ENCODE results near the gene MAGI2.

MAGI2 gene

DNA sequence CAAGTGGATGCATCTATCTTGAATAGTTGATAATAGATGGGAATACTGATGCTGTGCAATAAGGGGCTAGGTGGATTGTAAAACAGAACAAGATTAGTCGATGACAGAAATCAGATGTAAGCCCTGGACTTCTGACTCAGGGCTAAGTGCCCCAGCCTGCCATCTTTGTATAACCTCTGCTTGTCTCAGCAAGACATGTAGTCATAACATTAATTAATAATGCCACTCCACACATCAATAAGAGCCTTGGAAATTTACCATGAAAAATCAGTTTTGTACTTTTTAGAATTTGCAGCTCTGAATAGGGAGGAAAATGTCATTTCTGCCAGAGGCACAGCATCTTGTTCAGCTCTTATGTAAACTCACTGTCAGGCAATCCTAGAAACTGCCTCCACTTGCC, 1125.7 kb downstream of the MAGI2 start:
- H3K27me3 ChIP-seq (ENCODE audit: control insufficient read depth in 1 of 2, insufficient read depth in 1 of 2, low read length in 2 of 2) = no peaks in the 10 kb centered on the region
- no peak overlapping the region for H3K23ac ChIP-seq (ENCODE audit: low read length in 2 of 2)
- no peak overlapping the region for H3K4me3 ChIP-seq (ENCODE audit: insufficient read depth in 1 of 2, low read depth in 1 of 2, low read length in 2 of 2)
- H2BK12ac ChIP-seq (ENCODE audit: low read length in 2 of 2) = no peak overlapping the region
- WGBS = 100% methylated on average over 1 of the region's 1 CpG
- no peak overlapping the region for H3K9ac ChIP-seq (ENCODE audit: low read length)
- no peak overlapping the region for H2AK5ac ChIP-seq (ENCODE audit: low read length, severe bottlenecking)
- no peak overlapping the region for H3K4me2 ChIP-seq (ENCODE audit: low read length, poor library complexity, severe bottlenecking)
- H4K91ac ChIP-seq (ENCODE audit: low read length) = no peak overlapping the region
- H2AFZ ChIP-seq (ENCODE audit: low read depth, low read length) = no peak overlapping the region
- H3K14ac ChIP-seq (ENCODE audit: low read length in 2 of 2) = no peak overlapping the region
- no peak overlapping the region for H3K4ac ChIP-seq (ENCODE audit: low read depth in 1 of 2, low read length in 2 of 2)
- no peaks in the 10 kb centered on the region for H3K4me1 ChIP-seq (ENCODE audit: control insufficient read depth, insufficient read depth, low read depth, low read length)
- H2BK15ac ChIP-seq (ENCODE audit: low read depth, poor library complexity, severe bottlenecking) = no peak overlapping the region
- no peak overlapping the region for H3K27ac ChIP-seq (ENCODE audit: low read length, poor library complexity, severe bottlenecking)
- H2BK120ac ChIP-seq (ENCODE audit: low read depth, low read length) = no peak overlapping the region
- no peak for DNase-seq
- H3K9me3 ChIP-seq (ENCODE audit: control insufficient read depth, low read length) = no peaks in the 10 kb centered on the region
- no peak overlapping the region for H4K8ac ChIP-seq (ENCODE audit: low read length)
- no peak overlapping the region for H3K18ac ChIP-seq (ENCODE audit: low read depth in 1 of 2, low read length in 2 of 2)
- H3K36me3 ChIP-seq (ENCODE audit: control insufficient read depth in 1 of 2, insufficient read depth in 2 of 2, low read depth in 1 of 2, low read length in 2 of 2) = no peaks in the 10 kb centered on the region
- H3K79me1 ChIP-seq (replicated peaks; ENCODE audit: low read length, poor library complexity, severe bottlenecking) = no peaks in the 10 kb centered on the region
- no peak overlapping the region for H2BK5ac ChIP-seq (ENCODE audit: low read depth, low read length, poor library complexity, severe bottlenecking)

DNA sequence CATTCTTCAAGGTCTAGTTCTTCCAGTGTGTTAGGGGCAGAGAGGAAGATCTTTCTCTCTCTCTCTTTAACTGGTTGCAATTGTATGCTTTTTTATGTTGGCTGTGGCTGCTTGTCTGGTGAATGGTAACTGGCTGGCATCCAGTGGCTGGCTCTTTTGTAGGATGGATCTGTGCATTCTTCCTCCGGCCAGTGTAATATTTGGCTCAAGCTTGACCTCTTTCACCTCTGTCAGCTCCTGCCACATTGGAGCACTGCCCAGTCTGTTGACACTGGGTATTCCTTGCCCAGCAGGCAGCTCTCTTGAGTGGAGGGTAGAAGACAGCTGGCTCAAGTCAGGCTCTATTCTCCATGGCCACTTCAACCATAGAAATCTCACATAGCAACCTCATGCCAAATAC, 1126.6 kb downstream of the MAGI2 start:
- Histone ChIP-seq H3K4ac (ENCODE audit: low read depth in 1 of 2, low read length in 2 of 2) (no peak overlapping the region), H3K4me1 (ENCODE audit: control insufficient read depth, insufficient read depth, low read depth, low read length) (no peaks in the 10 kb centered on the region), H3K36me3 (ENCODE audit: control insufficient read depth in 1 of 2, insufficient read depth in 2 of 2, low read depth in 1 of 2, low read length in 2 of 2) (no peaks in the 10 kb centered on the region), H3K4me2 (ENCODE audit: low read length, poor library complexity, severe bottlenecking) (no peak overlapping the region), H3K9me3 (ENCODE audit: control insufficient read depth, low read length) (no peaks in the 10 kb centered on the region), H3K9ac (ENCODE audit: low read length) (no peak overlapping the region), H3K27ac (ENCODE audit: low read length, poor library complexity, severe bottlenecking) (peak overlapping the region; percentile 3), H3K14ac (ENCODE audit: low read length in 2 of 2) (no peak overlapping the region), H4K91ac (ENCODE audit: low read length) (no peak overlapping the region), H2BK15ac (ENCODE audit: low read depth, poor library complexity, severe bottlenecking) (no peak overlapping the region), H2BK120ac (ENCODE audit: low read depth, low read length) (no peak overlapping the region), H4K8ac (ENCODE audit: low read length) (no peak overlapping the region), H2BK12ac (ENCODE audit: low read length in 2 of 2) (peak overlapping the region in 1 of 2 experiments; percentile 11), H3K79me1 (replicated peaks; ENCODE audit: low read length, poor library complexity, severe bottlenecking) (no peaks in the 10 kb centered on the region), H3K18ac (ENCODE audit: low read depth in 1 of 2, low read length in 2 of 2) (no peak overlapping the region), H2AK5ac (ENCODE audit: low read length, severe bottlenecking) (no peak overlapping the region), H2BK5ac (ENCODE audit: low read depth, low read length, poor library complexity, severe bottlenecking) (no peak overlapping the region), H3K27me3 (ENCODE audit: control insufficient read depth in 1 of 2, insufficient read depth in 1 of 2, low read length in 2 of 2) (no peaks in the 10 kb centered on the region), H3K23ac (ENCODE audit: low read length in 2 of 2) (no peak overlapping the region), H2AFZ (ENCODE audit: low read depth, low read length) (no peak overlapping the region), H3K4me3 (ENCODE audit: insufficient read depth in 1 of 2, low read depth in 1 of 2, low read length in 2 of 2) (no peak overlapping the region)
- 100% methylated on average over 1 of the region's 1 CpG for WGBS
- DNase-seq = no peak

DNA sequence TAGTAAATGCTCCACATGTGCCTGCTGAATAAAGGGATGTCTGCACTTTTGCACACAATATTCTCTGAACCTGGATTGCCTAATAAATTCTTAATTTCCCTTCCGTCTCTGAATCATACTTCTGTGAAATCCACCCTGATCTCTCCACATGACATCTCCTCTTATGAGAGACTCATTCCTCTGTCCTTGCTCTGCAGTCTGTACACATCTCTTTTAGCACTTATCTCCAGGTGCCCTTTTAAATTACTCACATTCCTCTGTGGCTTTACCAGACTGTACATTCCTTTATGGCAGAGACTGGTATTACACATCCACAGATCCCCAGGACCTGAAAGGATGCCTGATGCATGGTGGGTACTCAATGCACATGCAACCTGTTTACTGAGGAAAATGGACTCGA, 1127.3 kb downstream of the MAGI2 start:
- Histone ChIP-seq H2BK120ac (ENCODE audit: low read depth, low read length) (no peak overlapping the region), H3K14ac (ENCODE audit: low read length in 2 of 2) (no peak overlapping the region), H3K36me3 (ENCODE audit: control insufficient read depth in 1 of 2, insufficient read depth in 2 of 2, low read depth in 1 of 2, low read length in 2 of 2) (no peaks in the 10 kb centered on the region), H3K18ac (ENCODE audit: low read depth in 1 of 2, low read length in 2 of 2) (no peak overlapping the region), H3K27ac (ENCODE audit: low read length, poor library complexity, severe bottlenecking) (peak overlapping the region; percentile 21), H3K4ac (ENCODE audit: low read depth in 1 of 2, low read length in 2 of 2) (no peak overlapping the region), H3K27me3 (ENCODE audit: control insufficient read depth in 1 of 2, insufficient read depth in 1 of 2, low read length in 2 of 2) (no peaks in the 10 kb centered on the region), H3K23ac (ENCODE audit: low read length in 2 of 2) (no peak overlapping the region), H3K79me1 (replicated peaks; ENCODE audit: low read length, poor library complexity, severe bottlenecking) (no peaks in the 10 kb centered on the region), H3K4me3 (ENCODE audit: insufficient read depth in 1 of 2, low read depth in 1 of 2, low read length in 2 of 2) (no peak overlapping the region), H3K4me1 (ENCODE audit: control insufficient read depth, insufficient read depth, low read depth, low read length) (no peaks in the 10 kb centered on the region), H2BK12ac (ENCODE audit: low read length in 2 of 2) (no peak overlapping the region), H3K9me3 (ENCODE audit: control insufficient read depth, low read length) (no peaks in the 10 kb centered on the region), H2BK5ac (ENCODE audit: low read depth, low read length, poor library complexity, severe bottlenecking) (no peak overlapping the region), H2AK5ac (ENCODE audit: low read length, severe bottlenecking) (no peak overlapping the region), H2AFZ (ENCODE audit: low read depth, low read length) (no peak overlapping the region), H3K9ac (ENCODE audit: low read length) (no peak overlapping the region), H4K91ac (ENCODE audit: low read length) (no peak overlapping the region), H3K4me2 (ENCODE audit: low read length, poor library complexity, severe bottlenecking) (no peak overlapping the region), H2BK15ac (ENCODE audit: low read depth, poor library complexity, severe bottlenecking) (no peak overlapping the region), H4K8ac (ENCODE audit: low read length) (no peak overlapping the region)
- peak; percentile 5 for DNase-seq
- 81% methylated on average over 1 of the region's 2 CpGs for WGBS

DNA sequence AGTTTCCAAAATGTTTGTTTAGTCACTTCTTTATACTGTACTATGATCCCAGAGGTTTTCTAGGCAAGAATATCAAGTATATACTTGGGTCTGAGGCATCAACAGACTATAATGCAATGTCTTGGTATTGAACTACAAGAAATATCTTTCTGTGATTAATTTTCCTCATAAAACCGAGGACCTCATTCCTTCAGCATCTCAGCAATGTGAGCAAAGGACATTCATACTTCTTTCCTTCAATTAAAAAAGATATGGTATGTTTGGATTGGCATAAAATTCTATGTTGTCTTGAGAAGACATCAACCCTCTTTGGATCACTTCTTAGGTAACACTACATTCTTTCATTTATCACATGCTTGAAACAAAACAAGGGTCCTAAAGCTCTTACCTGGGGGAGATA, 1130.3 kb downstream of the MAGI2 start:
- H3K18ac ChIP-seq (ENCODE audit: low read depth in 1 of 2, low read length in 2 of 2) = no peak overlapping the region
- no peak overlapping the region for H2AK5ac ChIP-seq (ENCODE audit: low read length, severe bottlenecking)
- H2BK120ac ChIP-seq (ENCODE audit: low read depth, low read length) = no peak overlapping the region
- H3K14ac ChIP-seq (ENCODE audit: low read length in 2 of 2) = no peak overlapping the region
- H4K91ac ChIP-seq (ENCODE audit: low read length) = no peak overlapping the region
- H3K27me3 ChIP-seq (ENCODE audit: control insufficient read depth in 1 of 2, insufficient read depth in 1 of 2, low read length in 2 of 2) = no peaks in the 10 kb centered on the region
- H3K4me3 ChIP-seq (ENCODE audit: insufficient read depth in 1 of 2, low read depth in 1 of 2, low read length in 2 of 2) = no peak overlapping the region
- H2BK5ac ChIP-seq (ENCODE audit: low read depth, low read length, poor library complexity, severe bottlenecking) = no peak overlapping the region
- no peak overlapping the region for H3K27ac ChIP-seq (ENCODE audit: low read length, poor library complexity, severe bottlenecking)
- DNase-seq = no peak
- no peaks in the 10 kb centered on the region for H3K36me3 ChIP-seq (ENCODE audit: control insufficient read depth in 1 of 2, insufficient read depth in 2 of 2, low read depth in 1 of 2, low read length in 2 of 2)
- H2AFZ ChIP-seq (ENCODE audit: low read depth, low read length) = no peak overlapping the region
- H3K79me1 ChIP-seq (replicated peaks; ENCODE audit: low read length, poor library complexity, severe bottlenecking) = no peaks in the 10 kb centered on the region
- H3K4me2 ChIP-seq (ENCODE audit: low read length, poor library complexity, severe bottlenecking) = no peak overlapping the region
- H2BK12ac ChIP-seq (ENCODE audit: low read length in 2 of 2) = no peak overlapping the region
- H3K23ac ChIP-seq (ENCODE audit: low read length in 2 of 2) = no peak overlapping the region
- no peak overlapping the region for H3K9ac ChIP-seq (ENCODE audit: low read length)
- H4K8ac ChIP-seq (ENCODE audit: low read length) = no peak overlapping the region
- H3K9me3 ChIP-seq (ENCODE audit: control insufficient read depth, low read length) = no peaks in the 10 kb centered on the region
- WGBS = no CpG with 5 or more reads among the region's 1 CpG
- H3K4ac ChIP-seq (ENCODE audit: low read depth in 1 of 2, low read length in 2 of 2) = no peak overlapping the region
- no peaks in the 10 kb centered on the region for H3K4me1 ChIP-seq (ENCODE audit: control insufficient read depth, insufficient read depth, low read depth, low read length)
- no peak overlapping the region for H2BK15ac ChIP-seq (ENCODE audit: low read depth, poor library complexity, severe bottlenecking)
